Suppressor macrophage treated with lipopolysaccharide for 1 hour (primary cell): ENCODE results near the gene ACSM3.

Source experiments
- DNase-seq, 3 donors: peaks; one replicate each; pipeline ENCODE4 v3.0.0-alpha.2; 2020 to 2022

Gene ACSM3

DNA sequence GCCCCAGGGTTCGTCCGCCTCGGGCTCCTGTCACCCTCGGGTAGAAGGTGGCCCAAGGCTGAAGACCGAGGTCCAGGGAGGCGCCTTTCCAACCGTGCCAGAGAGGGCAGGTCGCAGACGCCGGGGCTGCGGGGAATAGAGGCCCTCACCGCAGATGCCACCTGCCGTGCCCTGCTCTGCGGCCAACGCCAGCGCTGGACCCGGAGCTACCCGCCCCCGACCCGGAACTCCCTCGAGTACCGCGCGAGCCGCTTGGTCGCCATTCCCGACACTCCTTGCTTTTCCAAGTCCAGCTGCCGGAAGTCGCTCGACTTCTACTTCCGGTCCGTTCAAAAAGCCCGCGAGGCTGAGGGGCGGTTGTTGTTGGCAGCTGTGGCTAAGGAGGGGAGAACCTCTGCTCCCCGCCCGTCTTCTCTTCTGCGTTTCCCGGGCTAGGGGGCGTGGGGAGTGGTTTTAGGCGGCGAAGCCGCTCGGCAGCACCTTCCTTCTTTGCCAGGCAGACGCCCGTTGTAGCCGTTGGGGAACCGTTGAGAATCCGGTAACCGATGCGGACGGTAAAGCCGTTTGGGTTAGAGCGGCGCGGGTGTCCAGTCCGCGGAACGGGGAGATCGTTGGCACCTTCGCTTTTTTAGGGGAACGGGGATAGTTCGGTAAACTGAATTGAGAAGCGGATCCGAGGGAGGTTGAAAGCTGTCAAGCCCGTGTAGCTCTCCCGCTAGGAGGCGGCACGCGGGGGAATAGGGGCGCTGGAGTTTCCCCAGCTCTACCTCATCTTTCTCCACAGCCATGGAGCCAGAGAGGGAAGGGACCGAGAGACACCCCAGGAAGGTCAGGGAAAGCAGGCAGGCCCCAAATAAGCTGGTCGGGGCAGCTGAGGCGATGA is 42.6 kb downstream of the ACSM3 start, which contains the start of the genes ERI2 and REXO5:
Gene ERI2 (minus strand): TSS at position 305 of the 883 bp plus-strand sequence. CDS start 42 bp downstream, at position 263.
Gene REXO5 (plus strand): TSS at position 360 of the 883 bp plus-strand sequence. CDS start 427 bp downstream, at position 787.
- peak; percentile 94 to 95 (median 95) for DNase-seq

DNA sequence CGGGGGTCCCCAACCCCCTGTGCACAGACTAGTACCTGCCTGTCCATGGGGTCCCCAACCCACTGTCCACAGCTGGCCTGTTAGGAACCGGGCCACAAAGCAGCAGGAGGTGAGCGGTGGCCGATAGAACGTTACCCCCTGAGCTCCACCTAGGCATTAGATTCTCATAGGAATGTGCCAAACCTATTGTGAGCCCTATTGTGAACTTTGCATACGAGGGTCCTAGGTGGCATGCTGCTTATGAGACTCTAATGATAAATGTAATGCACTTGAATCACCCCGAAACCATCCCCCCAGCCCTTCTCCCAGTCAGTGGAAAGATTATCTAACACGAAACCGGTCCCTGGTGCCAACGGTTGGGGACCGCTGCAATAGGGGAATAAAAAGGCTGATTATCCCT is 44.0 kb downstream of the ACSM3 start:
- no peak for DNase-seq

DNA sequence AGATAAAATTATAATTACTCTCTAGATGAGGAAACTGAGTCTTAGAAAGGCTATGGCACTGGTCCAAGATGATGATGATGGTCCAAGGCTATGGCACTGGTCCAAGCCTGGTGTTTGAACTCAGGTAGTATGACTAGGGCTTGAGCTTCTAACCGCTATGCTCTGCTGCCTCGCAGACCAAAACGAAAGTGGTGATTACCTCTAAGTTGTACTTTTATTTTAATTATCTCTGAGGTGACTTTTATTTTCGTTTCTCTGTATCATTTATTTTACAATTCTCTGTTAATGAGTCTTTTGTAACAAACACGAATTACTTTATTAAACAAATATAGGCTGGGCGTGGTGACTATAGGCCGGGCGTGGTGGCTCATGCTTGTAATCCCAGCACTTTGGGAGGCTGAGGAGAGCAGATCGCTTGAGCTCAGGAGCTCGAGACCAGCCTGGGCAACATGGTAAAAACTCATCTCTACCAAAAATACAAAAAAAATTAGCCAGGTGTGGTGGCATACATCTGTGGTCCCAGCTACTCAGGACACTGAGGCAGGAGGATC is 48.1 kb downstream of the ACSM3 start:
- no peak for DNase-seq

DNA sequence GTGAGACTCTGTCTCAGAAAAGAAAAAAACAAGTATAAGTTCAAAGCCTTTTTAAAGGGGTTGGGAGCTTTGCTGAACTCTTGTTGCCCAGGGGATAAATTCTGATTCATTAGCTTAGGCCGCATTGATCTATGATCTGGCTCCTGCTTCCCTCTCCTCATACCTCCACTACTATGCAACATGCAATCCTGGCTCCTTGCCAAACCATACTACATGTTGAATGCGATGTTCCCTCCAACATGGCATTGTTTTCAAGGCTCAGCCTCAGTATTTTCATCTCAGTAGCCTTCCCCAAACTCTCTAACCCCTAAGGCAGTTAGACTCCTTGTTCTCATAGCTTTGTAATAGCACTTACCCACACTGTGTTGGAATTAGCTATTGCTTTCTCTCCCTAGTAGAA is 48.7 kb downstream of the ACSM3 start:
- no peak for DNase-seq

DNA sequence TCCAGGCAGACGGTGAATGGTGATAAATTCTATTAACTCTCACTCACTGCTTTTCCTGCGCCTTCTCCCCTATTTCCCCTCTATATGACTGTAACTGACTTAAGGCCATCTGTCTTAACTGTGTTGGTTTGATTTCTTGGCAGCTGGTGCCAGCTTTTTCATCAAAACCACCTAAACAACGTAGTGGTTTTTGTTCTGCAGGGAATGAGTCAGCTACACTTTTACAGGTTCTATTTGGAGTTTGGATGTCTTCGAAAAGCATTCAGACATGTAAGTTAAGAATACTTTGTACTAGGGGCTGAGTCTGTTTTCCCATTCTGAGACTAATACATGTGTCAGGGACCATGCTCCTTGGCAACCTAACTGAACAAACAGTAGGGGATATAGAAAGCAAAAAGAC is 51.0 kb downstream of the ACSM3 start:
- no peak for DNase-seq

DNA sequence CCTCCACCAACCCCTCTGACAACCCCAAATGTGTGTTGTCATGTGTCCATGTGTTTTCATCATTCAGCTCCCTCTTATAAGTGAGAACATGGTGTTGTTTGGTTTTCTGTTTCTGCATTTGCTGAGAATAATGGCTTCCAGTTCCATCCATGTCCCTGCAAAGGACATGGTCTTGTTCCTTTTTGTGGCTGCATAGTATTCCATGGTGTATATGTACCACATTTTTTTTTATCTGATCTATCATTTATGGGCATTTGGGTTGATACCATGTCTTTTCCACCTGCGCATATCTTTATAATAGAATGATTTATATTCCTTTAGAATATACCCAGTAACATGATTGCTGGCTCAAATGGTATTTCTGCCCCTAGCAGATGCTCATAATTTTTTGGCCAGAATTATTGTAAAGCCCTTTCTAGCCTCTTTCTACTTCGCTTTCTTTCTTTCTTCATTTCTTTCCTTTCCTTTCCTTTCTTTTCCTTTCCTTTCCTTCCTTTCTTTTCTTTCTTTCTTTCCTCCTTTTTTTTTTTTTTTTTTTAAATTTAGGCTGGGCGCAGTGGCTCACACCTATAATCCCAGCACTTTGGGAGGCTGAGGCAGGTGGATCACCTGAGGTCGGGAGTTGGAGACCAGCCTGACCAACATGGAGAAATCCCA is 55.2 kb downstream of the ACSM3 start:
- DNase-seq, result no peak

DNA sequence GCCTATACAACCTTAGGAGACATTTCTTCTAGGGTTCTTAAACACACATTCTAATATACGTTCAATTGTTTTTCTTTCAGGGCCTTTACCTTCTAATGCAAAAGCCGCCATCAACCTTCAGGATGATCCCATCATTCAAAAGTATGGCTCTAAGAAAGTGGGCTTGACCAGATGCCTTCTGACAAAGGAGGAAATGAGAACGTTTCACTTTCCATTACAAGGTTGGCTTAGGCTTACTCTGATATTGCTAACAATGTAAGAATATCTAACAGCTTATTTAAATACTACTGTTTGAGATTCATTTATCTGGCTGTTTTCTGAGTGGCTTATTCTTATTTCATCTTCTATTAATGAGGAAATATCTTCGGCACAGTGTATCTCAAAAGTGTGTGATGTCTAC is 57.9 kb downstream of the ACSM3 start:
- no peak for DNase-seq

DNA sequence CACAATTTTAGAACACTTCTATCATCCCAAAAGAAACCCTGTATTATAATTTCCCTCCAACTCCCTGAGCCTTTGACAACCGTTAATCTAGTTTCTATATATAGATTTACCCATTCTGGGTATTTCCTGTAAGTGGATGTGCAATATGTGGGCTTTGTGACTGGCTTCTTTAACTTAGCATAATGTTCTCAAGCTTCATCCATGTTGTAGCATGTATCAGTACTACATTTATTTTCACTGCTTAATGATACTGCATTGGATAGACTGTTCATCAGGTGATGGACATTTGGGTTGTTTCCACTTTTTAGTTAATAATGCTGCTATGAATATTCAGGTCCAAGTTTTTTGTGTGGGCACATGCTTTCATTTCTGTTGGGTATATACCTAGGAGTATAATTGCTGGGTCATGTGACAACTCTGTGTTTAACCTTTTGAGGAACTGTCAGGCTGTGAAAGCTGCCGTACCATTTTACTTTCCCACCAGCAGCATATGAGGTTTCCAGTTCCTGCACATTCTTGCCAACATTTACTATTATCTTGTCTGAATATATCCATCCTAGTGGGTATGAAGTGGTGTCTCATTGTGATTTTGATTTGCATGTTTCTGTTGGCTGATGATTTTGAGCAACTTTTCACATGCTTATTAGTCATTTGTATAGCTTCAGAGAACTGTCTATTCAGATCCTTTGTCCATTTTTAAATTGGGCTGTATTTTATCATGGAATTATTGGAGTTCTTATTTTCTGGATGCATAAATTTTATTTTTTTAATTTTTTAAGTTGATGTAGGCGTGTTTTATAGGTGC is 58.9 kb downstream of the ACSM3 start:
- peak; percentile 13 to 60 (median 54) for DNase-seq

DNA sequence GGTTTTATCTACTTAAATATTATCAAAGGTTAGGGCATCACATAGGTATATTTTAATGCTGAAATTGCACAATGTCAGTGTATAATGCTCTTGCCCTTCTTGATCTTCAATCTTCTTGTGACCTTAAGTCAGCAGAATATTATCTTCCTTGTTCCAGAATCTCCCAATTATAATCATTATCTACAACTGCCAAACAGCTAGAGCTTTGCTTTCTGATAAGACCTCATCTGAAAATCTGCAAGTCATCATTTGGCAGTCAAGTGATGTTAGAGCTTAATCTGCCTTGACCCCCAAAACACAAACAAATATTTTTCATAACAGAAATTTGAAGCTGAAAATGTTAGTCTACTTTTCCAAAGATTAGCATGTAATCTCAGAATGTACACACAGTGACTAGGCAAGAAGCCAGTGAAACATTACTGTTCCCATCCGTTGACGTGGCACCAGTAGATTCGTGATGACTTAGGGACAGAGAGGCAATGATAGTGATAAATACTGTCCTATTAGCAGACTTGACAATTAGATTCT is 62.3 kb downstream of the ACSM3 start:
- no peak for DNase-seq

DNA sequence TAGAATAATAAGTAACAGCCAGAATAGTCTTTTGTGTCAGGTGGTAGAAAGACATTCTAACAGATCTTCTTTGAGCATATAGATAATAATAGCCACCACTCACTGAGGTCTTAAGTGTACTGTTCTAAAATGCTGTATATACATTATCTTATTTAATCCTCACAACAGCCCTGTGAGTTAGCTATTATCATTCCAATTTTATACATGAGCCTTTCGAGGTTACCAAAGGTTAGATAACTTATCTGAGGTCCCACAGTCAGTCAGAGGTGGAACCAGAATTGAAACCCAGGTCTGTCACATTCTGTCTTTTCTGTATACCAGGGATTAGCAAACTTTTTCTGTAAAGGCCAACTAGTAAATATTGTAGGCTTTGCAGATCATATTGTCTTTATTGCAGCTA is 65.7 kb downstream of the ACSM3 start:
- DNase-seq, result no peak

DNA sequence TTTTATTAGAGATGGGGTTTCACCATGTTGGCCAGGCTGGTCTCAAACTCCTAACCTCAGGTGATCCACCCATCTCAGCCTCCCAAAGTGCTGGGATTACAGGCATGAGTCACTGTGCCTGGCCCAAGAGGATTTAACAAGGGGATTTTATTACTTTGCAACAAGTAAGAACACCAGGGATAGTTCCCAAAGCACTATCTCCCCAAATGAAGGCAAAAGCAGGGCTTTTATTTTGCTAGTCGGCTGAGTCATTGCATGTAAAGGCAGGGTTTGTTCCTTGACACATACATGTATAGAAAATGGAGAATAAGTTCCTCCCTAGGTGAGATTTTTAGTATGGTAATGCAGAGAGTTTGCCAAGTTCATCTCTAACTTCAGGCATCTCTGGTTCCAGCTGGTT is 66.6 kb downstream of the ACSM3 start:
- DNase-seq, result no peak

DNA sequence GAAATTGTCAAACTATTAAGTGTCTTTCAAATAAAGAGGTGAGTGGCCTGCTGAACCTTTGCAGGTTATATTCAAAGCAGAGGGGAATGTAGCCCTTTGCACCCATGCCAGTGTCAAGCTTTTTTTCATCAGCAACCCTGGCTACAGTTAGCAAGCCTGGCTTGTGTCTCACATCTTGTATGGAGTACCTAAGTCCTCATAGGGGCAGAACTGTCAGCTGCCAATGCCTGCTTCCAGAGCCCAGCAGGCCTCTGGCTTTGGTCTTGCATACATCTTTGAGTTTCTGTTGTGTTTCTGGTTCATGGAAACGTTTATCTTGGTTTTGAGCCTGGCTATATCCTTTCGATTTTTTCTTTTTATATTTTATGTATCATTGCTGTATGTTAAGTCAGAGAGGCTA is 69.3 kb downstream of the ACSM3 start:
- DNase-seq, result no peak

DNA sequence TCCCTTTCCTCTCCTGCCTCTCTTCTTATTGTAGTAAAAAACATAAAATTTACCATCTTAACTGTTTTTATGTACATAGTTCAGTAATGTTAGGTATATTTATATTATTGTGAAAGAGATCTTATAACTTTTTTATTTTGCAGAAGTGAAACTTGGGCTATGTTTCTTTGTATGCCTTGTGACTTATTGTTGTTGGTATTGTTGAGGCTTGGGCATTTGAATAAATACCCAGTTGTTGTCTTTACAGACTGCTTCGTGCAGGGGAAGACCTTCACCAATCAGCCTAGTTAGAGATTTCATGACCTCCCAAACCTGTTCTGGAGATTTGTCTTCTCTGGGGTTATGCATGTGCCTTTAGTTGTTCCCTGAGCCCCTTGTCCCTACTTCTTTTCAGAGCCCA is 74.4 kb downstream of the ACSM3 start:
- peak in 2 of 3 donors; percentile 41 to 56 for DNase-seq

DNA sequence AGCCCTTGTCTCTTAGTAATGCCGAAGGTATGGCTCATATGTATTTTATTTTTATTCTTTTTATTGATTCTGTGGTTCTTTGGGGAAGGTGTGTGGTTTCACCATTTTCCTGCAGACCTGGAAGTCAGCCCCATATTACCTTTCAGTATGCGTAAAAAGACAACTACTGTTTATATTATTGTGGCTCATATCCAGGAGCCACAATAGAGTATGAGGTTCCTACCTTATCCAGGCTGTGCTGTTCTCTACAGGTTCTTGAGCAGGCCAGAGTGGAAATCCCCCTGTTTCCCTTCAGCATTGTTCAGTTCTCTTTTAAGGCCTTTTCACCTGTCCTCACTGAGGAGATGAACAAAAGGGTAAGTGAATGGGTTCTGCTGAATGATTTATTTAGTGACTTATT is 75.7 kb downstream of the ACSM3 start:
- no peak for DNase-seq

DNA sequence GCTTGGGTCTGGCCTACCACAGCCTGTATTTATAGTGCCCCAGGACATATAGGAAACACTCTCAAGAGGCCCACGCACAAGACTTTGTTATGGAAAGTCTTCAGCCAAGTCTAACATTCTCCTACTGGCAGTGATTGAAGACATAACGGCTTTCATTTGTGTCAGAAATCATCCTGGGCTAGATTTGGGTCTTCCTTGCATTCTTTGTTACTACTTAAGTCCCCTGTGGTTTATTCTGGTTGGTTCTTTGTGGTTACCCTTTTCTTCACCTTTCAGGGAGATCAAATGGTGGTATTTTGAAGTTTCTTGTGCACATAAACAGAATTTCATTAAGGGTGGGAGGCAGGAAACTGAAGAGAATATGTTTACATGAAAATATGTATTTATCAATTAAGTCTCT is 80.2 kb downstream of the ACSM3 start:
- DNase-seq, result no peak

DNA sequence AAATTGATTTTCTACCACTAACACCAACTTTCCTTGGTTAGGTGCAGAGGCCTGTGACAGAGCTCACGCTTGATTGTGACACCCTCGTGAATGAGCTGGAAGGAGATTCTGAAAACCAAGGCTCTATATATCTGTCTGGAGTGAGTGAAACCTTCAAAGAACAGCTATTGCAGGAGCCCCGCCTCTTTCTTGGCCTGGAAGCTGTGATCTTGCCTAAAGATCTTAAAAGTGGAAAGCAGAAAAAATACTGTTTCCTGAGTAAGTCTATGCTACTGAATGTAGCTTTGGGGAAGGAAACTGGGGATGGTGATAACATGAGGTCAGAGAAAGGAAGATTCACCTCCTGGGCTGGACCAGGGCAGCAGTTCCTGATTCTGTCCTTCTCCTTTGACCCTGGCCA is 80.8 kb downstream of the ACSM3 start:
- peak in 1 of 3 donors; percentile 22 for DNase-seq

DNA sequence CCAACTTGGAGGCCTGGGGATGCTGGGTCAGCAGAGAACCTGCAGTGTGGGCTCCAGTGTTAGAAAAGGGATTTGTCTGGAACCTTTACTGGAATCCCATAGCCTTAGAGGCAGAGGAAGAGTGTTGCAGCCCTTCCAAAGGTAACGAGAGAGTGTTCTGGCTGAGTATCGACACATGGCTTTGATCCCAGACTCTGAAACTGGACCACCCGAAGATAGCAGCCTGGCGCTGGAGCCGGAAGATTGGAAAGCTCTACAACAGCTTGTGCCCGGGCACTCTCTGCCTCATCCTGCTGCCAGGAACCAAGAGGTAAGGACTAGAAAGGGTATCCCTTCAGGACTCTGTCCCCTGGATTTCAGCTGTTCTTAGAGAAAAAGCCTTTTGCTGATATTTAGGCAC is 82.2 kb downstream of the ACSM3 start:
- no peak for DNase-seq

DNA sequence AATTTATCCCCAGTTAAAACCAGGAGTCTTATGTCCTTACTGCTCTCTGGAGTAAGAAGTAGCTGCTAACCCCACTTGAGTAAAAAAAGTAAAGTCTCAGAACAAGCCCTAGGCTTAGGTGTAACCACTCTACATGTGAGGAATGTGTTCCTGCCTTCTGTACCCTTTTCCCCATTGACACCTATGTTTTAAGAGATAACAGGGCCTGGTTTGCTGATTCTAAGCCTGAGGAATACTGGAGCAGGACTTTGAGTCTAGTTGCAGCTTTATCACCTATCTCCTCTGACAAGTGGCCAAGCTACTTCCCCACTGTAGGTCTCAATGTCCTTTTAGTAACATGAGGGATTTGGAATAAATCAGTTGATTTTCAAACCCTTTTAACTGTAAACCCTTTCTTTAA is 82.7 kb downstream of the ACSM3 start:
- DNase-seq, result no peak
